ENCODE data around the gene USP7. TPM values are rescaled to one million over a fixed set of nuclear protein-coding genes. Genes with fewer than 3 reads are reported as not detected.
A peak's percentile ranks its signal among the peaks of the same experiment; 100 is the strongest.

The USP7 gene
- polyA plus RNA-seq (2013, experiment 1 of 4) = 122 TPM
- polyA plus RNA-seq (2013, experiment 2 of 4) = 122 TPM
- polyA plus RNA-seq (2013, experiment 3 of 4) = 65.4 TPM
- polyA plus RNA-seq (2013, experiment 4 of 4) = 82.3 TPM

GRCh38 chr16:8963821-8964441 is at the start of gene USP7:
TSS of gene USP7 (minus strand) at chr16:8963906. CDS start at chr16:8963285, 621 bp downstream.
- no peaks in the 10 kb centered on the region for H3K9me3 ChIP-seq (ENCODE audit: control insufficient read depth, low read length)
- WGBS, 2 experiments = 1% methylated on average over 79 of the region's 79 CpGs
- peaks cover 13% of the 10 kb centered on the region for H3K27me3 ChIP-seq (ENCODE audit: control insufficient read depth, insufficient read depth, low read length, poor library complexity, severe bottlenecking)
- H3K4me1 ChIP-seq (ENCODE audit: control insufficient read depth, insufficient read depth, low read length) = peaks cover 34% of the 10 kb centered on the region
- no peak within 1 kb of the TSS for H3K27ac ChIP-seq (ENCODE audit: insufficient read depth, low read depth, low read length, poor library complexity, severe bottlenecking)
- no peaks in the 10 kb centered on the region for H3K36me3 ChIP-seq (ENCODE audit: control insufficient read depth, insufficient read depth, low read length)
- peak within 1 kb of the TSS; percentile 79 for H3K4me3 ChIP-seq (ENCODE audit: insufficient read depth, low read depth, low read length)

GRCh38 chr16:9013508-9013864 is 49.8 kb upstream of the USP7 start:
- Histone ChIP-seq H3K4me3 (ENCODE audit: insufficient read depth, low read depth, low read length) (no peak overlapping the region), H3K9me3 (ENCODE audit: control insufficient read depth, low read length) (no peaks in the 10 kb centered on the region), H3K36me3 (ENCODE audit: control insufficient read depth, insufficient read depth, low read length) (no peaks in the 10 kb centered on the region), H3K27me3 (ENCODE audit: control insufficient read depth, insufficient read depth, low read length, poor library complexity, severe bottlenecking) (no peaks in the 10 kb centered on the region), H3K27ac (ENCODE audit: insufficient read depth, low read depth, low read length, poor library complexity, severe bottlenecking) (no peak overlapping the region), H3K4me1 (ENCODE audit: control insufficient read depth, insufficient read depth, low read length) (no peaks in the 10 kb centered on the region)
- 65 to 66% methylated on average over 7 of the region's 7 CpGs for WGBS, 2 experiments

DNA sequence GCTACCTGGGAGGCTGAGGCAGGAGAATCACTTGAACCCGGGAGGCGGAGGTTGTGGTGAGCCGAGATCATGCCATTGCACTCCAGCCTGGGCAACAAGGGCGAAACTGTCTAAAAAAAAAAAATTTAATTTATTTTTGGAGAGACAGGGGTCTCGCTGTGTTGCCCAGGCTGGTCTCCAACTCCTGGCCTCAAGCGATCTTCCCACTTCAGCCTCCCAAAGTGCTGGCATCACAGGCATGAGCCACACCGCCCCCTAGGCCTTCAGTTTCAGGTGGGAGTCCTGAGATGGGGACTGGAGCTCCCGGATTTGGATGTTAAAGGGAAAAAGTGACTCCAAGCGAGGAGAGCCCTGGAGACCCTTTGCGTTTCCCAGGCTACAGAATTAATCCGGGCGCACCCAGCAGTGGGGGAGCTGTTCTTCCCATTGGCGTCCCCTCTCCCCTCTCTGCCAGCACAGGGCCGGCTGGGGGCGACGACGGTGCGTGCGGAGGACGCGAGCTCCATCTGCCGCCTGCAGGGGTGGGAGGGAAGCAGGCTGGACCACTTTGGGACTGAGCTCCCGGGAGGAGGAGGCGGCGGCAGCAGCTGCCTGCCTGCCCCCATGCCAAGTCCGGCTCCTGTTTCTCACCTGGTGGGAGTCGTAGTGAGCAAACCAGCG is 49.3 kb upstream of the USP7 start:
- H3K4me1 ChIP-seq (ENCODE audit: control insufficient read depth, insufficient read depth, low read length) = no peaks in the 10 kb centered on the region
- no peaks in the 10 kb centered on the region for H3K9me3 ChIP-seq (ENCODE audit: control insufficient read depth, low read length)
- WGBS, 2 experiments = 23 to 27% methylated on average over 28 of the region's 28 CpGs
- H3K4me3 ChIP-seq (ENCODE audit: insufficient read depth, low read depth, low read length) = no peak overlapping the region
- no peaks in the 10 kb centered on the region for H3K36me3 ChIP-seq (ENCODE audit: control insufficient read depth, insufficient read depth, low read length)
- no peaks in the 10 kb centered on the region for H3K27me3 ChIP-seq (ENCODE audit: control insufficient read depth, insufficient read depth, low read length, poor library complexity, severe bottlenecking)
- H3K27ac ChIP-seq (ENCODE audit: insufficient read depth, low read depth, low read length, poor library complexity, severe bottlenecking) = no peak overlapping the region

DNA sequence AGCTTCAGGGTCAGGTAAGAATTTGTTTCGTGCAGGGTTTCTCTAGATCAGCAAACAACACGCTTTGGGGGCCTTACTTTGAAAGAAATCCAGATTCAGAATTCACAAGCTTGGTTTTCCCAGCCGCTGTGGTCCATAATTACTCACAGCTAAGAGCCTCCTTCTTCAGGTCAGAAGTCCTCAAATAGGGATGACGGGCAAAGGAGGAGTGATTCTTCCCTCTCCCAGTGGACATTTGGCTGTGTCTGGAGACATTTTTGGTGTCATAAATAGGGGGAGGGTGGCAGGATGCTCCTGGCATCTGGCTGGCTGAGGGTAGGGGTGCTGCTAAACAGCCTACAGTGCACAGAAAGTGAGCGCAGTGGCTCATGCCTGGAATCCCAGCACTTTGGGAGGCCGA is 48.6 kb upstream of the USP7 start:
- Histone ChIP-seq H3K36me3 (ENCODE audit: control insufficient read depth, insufficient read depth, low read length) (no peaks in the 10 kb centered on the region), H3K9me3 (ENCODE audit: control insufficient read depth, low read length) (no peaks in the 10 kb centered on the region), H3K27ac (ENCODE audit: insufficient read depth, low read depth, low read length, poor library complexity, severe bottlenecking) (no peak overlapping the region), H3K4me3 (ENCODE audit: insufficient read depth, low read depth, low read length) (no peak overlapping the region), H3K4me1 (ENCODE audit: control insufficient read depth, insufficient read depth, low read length) (no peaks in the 10 kb centered on the region), H3K27me3 (ENCODE audit: control insufficient read depth, insufficient read depth, low read length, poor library complexity, severe bottlenecking) (no peaks in the 10 kb centered on the region)
- 78 to 84% methylated on average over 6 of the region's 6 CpGs for WGBS, 2 experiments

DNA sequence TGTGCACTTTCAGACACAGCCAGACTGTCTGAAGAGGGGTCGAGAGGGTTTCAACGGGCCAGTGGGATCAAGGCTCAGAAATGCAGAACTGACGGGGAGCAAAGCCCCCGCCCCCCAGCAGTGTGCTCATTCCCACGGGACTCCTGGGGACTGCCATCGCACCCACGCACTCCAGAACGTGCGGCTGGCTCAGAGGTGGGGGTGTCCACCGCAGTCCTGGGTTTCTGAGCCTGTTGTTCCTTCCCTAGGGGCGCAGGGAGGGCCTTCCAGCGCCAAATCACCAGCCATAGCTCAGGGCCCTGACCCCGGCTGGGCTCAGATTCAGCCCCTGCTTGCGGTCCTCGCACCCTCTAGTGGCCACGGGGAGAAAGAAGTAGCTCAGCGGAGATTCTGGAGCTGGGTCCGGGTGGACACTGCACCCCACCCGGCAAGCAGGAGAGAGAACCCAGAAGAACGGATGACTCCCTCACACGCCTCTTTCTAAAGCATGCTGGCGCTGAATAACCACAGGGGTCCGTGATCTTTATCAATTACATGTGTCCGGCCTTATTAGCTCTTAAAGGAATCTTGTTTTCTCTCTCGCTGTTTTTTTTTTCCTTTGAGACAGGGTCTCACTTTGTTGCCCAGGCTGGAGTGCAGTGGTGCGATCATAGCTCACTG is 45.0 kb upstream of the USP7 start:
- no peaks in the 10 kb centered on the region for H3K36me3 ChIP-seq (ENCODE audit: control insufficient read depth, insufficient read depth, low read length)
- H3K9me3 ChIP-seq (ENCODE audit: control insufficient read depth, low read length) = no peaks in the 10 kb centered on the region
- 22 to 25% methylated on average over 26 of the region's 26 CpGs for WGBS, 2 experiments
- H3K27me3 ChIP-seq (ENCODE audit: control insufficient read depth, insufficient read depth, low read length, poor library complexity, severe bottlenecking) = no peaks in the 10 kb centered on the region
- H3K4me1 ChIP-seq (ENCODE audit: control insufficient read depth, insufficient read depth, low read length) = no peaks in the 10 kb centered on the region
- no peak overlapping the region for H3K27ac ChIP-seq (ENCODE audit: insufficient read depth, low read depth, low read length, poor library complexity, severe bottlenecking)
- no peak overlapping the region for H3K4me3 ChIP-seq (ENCODE audit: insufficient read depth, low read depth, low read length)

- Histone ChIP-seq H3K4me3 (ENCODE audit: insufficient read depth, low read depth, low read length) (no peak overlapping the region), H3K36me3 (ENCODE audit: control insufficient read depth, insufficient read depth, low read length) (no peaks in the 10 kb centered on the region), H3K27ac (ENCODE audit: insufficient read depth, low read depth, low read length, poor library complexity, severe bottlenecking) (no peak overlapping the region), H3K4me1 (ENCODE audit: control insufficient read depth, insufficient read depth, low read length) (no peaks in the 10 kb centered on the region), H3K27me3 (ENCODE audit: control insufficient read depth, insufficient read depth, low read length, poor library complexity, severe bottlenecking) (no peaks in the 10 kb centered on the region), H3K9me3 (ENCODE audit: control insufficient read depth, low read length) (no peaks in the 10 kb centered on the region)
- WGBS, 2 experiments = 92 to 93% methylated on average over 17 of the region's 17 CpGs
Observed at GRCh38 chr16:9007177-9007794, 43.6 kb upstream of the USP7 start.

GRCh38 chr16:9004183-9004582 is 40.5 kb upstream of the USP7 start:
- Histone ChIP-seq H3K36me3 (ENCODE audit: control insufficient read depth, insufficient read depth, low read length) (no peaks in the 10 kb centered on the region), H3K27me3 (ENCODE audit: control insufficient read depth, insufficient read depth, low read length, poor library complexity, severe bottlenecking) (no peaks in the 10 kb centered on the region), H3K4me1 (ENCODE audit: control insufficient read depth, insufficient read depth, low read length) (no peaks in the 10 kb centered on the region), H3K9me3 (ENCODE audit: control insufficient read depth, low read length) (no peaks in the 10 kb centered on the region), H3K27ac (ENCODE audit: insufficient read depth, low read depth, low read length, poor library complexity, severe bottlenecking) (no peak overlapping the region), H3K4me3 (ENCODE audit: insufficient read depth, low read depth, low read length) (no peak overlapping the region)
- WGBS, 2 experiments = 87 to 93% methylated on average over 3 of the region's 4 CpGs

GRCh38 chr16:9003763-9004162 is 40.1 kb upstream of the USP7 start:
- Histone ChIP-seq H3K4me1 (ENCODE audit: control insufficient read depth, insufficient read depth, low read length) (no peaks in the 10 kb centered on the region), H3K4me3 (ENCODE audit: insufficient read depth, low read depth, low read length) (no peak overlapping the region), H3K9me3 (ENCODE audit: control insufficient read depth, low read length) (no peaks in the 10 kb centered on the region), H3K36me3 (ENCODE audit: control insufficient read depth, insufficient read depth, low read length) (no peaks in the 10 kb centered on the region), H3K27me3 (ENCODE audit: control insufficient read depth, insufficient read depth, low read length, poor library complexity, severe bottlenecking) (no peaks in the 10 kb centered on the region), H3K27ac (ENCODE audit: insufficient read depth, low read depth, low read length, poor library complexity, severe bottlenecking) (no peak overlapping the region)
- WGBS, 2 experiments = 76 to 87% methylated on average over 3 of the region's 3 CpGs

DNA sequence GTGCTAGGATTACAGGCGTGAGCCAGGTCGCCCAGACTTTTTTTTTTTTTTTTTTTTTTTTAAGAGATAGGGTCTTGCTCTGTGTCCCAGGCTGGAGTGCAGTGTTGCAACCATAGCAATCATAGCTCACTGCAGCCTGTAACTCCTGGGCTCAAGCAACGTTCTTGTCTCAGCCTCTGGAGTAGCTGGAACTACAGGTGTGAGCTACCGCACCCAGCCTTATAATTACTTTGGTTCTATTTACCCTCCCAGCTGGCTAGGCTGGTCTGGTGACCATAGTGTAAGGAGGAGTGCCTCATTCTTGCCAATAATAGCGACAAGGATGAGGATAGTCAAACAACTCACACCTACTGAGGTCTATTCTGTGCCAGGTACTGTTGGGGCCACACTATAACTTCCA is 39.6 kb upstream of the USP7 start:
- 90 to 92% methylated on average over 5 of the region's 5 CpGs for WGBS, 2 experiments
- Histone ChIP-seq H3K4me3 (ENCODE audit: insufficient read depth, low read depth, low read length) (no peak overlapping the region), H3K27ac (ENCODE audit: insufficient read depth, low read depth, low read length, poor library complexity, severe bottlenecking) (no peak overlapping the region), H3K9me3 (ENCODE audit: control insufficient read depth, low read length) (no peaks in the 10 kb centered on the region), H3K27me3 (ENCODE audit: control insufficient read depth, insufficient read depth, low read length, poor library complexity, severe bottlenecking) (no peaks in the 10 kb centered on the region), H3K4me1 (ENCODE audit: control insufficient read depth, insufficient read depth, low read length) (no peaks in the 10 kb centered on the region), H3K36me3 (ENCODE audit: control insufficient read depth, insufficient read depth, low read length) (no peaks in the 10 kb centered on the region)

DNA sequence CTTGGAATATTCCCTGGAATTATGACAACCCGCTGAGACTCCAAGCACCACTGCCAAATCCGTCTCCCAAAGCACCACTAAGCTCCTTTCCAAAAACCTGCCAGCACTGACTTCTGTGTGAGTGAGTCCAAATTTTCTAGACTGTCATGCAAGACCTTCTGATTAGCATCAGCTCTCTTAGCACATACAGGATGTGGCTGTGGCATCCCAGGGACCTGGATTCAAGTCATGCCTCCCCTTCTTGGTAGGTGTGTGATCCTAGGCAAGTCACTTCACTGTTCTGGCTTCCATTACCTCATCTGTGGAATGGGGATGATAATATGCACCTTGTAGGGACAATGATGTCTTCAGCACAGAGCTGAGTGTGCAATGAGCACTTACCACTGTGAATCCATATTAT is 38.3 kb upstream of the USP7 start:
- Histone ChIP-seq H3K27ac (ENCODE audit: insufficient read depth, low read depth, low read length, poor library complexity, severe bottlenecking) (no peak overlapping the region), H3K36me3 (ENCODE audit: control insufficient read depth, insufficient read depth, low read length) (no peaks in the 10 kb centered on the region), H3K4me3 (ENCODE audit: insufficient read depth, low read depth, low read length) (no peak overlapping the region), H3K4me1 (ENCODE audit: control insufficient read depth, insufficient read depth, low read length) (no peaks in the 10 kb centered on the region), H3K27me3 (ENCODE audit: control insufficient read depth, insufficient read depth, low read length, poor library complexity, severe bottlenecking) (no peaks in the 10 kb centered on the region), H3K9me3 (ENCODE audit: control insufficient read depth, low read length) (no peaks in the 10 kb centered on the region)
- 93% methylated on average over 2 of the region's 2 CpGs for WGBS, 2 experiments

Measured in ectodermal cell (in vitro differentiated cells).